ENCODE data around the gene PSMA4.
"Not testable (repeated sequence)": the region's sequence is repeated elsewhere in the genome, so short reads cannot be mapped to it uniquely, and the experiment has no call there.

PSMA4 gene

DNA sequence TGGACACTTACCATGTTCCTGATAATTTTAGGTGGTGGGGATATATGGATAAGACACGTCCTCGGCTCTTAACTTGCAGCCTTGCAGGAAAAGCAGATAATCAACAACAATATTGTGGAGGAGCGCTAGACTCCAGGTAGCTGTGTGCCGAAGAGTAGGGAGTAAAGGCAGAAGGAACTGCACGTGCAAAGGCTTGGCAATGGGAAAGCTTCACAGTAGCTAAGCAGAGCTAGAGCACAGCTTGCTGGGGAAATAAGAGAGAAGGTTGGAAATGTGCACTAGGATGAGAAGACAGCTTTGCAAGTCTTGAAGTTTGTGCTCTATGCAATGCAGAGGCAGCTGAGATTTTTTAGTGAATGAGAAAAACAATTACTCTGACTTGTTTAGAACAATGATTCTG, 12.4 kb downstream of the PSMA4 start:
- DNase-seq, result no peak

DNA sequence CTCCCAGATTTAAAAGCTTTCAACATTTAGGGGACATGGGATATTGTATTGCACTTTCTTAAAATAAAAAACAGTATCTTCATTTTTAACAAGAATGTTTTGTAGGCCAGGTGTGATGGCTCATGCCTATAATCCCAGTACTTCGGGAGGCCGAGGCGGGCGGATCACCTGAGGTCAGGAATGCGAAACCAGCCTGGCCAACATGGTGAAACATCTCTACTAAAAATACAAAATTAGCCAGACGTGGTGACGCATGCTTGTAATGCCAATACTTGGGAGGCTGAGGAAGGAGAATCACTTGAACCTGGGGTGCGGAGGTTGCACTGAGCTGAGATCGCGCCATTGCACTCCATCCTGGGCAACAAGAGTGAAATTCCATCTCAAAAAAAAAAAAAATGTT, 20.0 kb downstream of the PSMA4 start:
- not testable (repeated sequence) for DNase-seq

- no peak for DNase-seq
Observed at GRCh38 chr15:78561490-78561889, 21.2 kb downstream of the PSMA4 start.

DNA sequence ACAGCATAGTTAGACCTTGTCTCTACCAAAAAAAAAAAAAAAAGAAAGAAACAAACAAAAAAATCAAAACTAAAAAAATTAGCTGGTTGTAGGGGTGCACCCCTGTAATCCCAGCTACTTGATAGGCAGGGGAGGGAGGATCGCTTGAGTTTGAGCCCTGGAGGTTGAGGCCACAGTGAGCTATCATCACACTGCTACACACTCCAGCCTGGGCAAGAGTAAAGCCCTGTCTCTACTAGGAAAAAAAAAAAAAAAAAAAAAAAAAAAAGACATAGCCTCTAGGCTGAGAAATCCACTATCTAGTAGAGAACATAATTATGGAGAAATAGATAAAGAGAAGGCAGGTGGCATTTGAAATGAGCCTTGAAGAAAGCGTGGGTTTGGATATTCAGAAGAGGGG, 22.8 kb downstream of the PSMA4 start:
- DNase-seq, result no peak

- no peak for DNase-seq
Observed at GRCh38 chr15:78564743-78565096, 24.5 kb downstream of the PSMA4 start.

- DNase-seq, result peak; percentile 54 to 56
Observed at GRCh38 chr15:78565097-78565950, 25.1 kb downstream of the PSMA4 start, which contains the start of gene CHRNA5. CHRNA5 (plus strand) TSS chr15:78565520; CDS start chr15:78565720, 200 bp downstream.

- DNase-seq, result no peak
Observed at GRCh38 chr15:78565951-78566774, 25.9 kb downstream of the PSMA4 start.

- DNase-seq, result no peak
Observed at GRCh38 chr15:78567531-78567930, 27.3 kb downstream of the PSMA4 start.

- no peak for DNase-seq
Observed at GRCh38 chr15:78570710-78571109, 30.5 kb downstream of the PSMA4 start.

DNA sequence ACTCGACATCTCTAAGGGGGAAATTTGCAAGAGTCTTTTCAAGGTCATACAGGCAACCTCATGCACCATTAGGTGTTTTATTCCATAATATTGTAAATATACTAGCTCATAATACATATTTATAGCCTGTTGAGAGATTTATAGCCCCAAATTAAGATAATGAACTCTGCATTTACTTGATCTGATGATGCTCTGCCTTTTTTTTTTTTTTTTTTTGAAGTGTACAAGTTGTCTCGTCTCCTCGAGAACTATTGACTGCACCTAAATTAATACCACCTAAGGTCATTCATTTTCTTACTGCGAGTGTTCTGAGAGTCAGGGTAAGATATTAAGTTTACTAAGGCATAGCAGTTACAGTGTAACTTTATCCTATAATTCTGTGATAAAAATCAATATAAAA, 31.1 kb downstream of the PSMA4 start:
- no peak for DNase-seq

DNA sequence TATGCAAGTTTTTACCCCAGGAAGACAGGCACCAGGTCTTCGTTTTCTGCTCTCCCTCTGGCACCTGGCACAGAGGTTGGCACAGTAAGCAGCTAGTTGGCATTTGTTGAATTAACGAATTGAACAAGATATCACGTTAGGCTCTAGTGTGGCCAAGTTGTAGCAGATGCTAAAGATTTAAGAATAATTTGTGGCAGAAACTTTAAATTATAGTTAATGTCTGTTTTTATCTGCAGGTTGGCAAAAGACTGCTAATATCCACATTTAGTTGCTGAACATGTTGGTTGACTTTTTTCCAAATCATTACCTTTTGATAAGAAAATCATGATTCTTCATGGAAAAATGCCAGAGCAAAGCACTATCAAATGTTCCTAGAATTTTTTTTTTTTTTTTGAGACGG, 33.2 kb downstream of the PSMA4 start:
- no peak for DNase-seq

DNA sequence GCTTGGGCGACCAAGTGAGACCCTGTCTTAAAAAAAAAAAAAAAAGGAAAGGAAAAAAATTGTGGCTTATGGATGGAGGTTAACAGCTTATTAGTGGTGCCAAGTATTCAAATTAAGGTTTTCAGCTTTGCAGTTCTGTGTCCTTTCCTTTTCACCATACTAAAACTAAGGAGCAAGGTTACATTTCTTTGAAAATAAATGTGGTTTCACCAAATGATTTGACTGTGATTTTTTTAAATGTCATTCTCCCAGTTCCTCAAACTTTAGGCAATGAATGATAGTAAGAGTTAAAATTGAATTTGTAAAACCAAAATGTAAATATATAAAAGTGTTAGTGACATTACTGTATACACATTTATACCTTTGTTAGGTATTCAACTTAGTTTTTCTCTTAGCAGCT, 34.7 kb downstream of the PSMA4 start:
- no peak for DNase-seq

DNA sequence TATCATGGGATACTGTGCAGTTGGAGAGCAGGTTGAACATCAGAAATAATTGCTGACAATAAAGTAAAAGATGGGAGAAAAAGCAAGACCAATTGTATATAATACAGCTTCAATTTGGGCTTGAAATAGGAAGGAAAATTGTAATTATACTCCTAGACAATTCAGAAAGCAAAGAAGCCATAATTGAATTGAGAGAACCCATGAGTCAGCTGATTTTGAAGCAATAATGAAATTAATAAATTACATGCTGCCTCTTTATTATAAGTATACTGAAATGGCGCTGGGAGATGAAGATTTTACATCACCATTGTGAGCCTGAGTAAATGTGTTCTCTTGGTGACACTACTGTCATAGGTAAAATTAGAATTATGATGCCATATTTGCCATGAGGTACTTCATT, 57.3 kb downstream of the PSMA4 start:
- DNase-seq, result no peak

DNA sequence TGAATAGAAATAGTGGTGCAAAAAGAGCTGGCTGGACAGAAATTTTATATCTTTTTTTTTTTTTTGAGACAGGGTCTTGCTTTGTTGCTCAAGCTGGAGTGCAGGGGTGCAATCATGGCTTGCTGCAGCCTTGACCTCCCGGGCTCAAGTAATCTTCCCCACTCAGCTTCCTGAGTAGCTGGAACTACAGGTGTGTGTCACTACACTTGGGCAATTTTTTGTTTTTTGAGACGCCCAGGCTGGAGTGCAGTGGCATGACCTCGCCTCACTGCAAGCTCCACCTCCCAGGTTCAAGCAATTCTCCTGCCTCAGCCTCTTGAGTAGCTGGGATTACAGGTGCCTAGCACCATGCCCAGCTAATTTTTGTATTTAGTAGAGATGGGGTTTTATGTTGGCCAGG, 58.1 kb downstream of the PSMA4 start:
- DNase-seq, result no peak

DNA sequence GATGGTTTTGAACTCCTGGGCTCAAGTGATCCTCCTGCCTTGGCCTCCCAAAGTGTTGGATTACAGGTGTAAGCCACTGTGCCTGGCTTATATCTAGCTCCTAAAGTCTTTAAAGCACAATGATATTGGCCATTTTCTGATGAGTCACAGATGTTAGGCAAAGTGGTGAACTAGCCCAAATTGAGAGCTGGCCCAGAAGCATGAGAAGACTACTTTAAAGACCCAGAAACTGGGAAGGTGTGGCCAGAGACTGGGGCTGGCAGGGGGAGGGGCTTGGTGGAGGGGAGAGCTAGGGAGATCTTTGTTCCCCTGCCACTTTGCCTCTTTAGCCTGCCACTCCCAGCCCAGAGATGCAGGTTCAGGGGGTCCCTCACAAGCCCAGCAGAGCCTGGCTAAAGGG, 58.9 kb downstream of the PSMA4 start:
- no peak for DNase-seq
